A673 (cell line): ENCODE measurements around the gene IGSF21.

Source experiments
- EZH2 ChIP-seq: fragments of 200-600 bp; sonication (generic); IDR thresholded peaks from 2 replicates; pipeline ENCODE4 v1.6.1; 2017; ENCODE audit warnings: borderline replicate concordance, low read depth, mild to moderate bottlenecking, mixed read lengths, antibody characterized with exemption, low read length; ENCODE audit not compliant: poor library complexity, severe bottlenecking
- TF ChIP-seq, protein P1 (sequence below): fragments of 300-800, 200-600 bp; sonication (generic); conservative IDR thresholded peaks from 2 replicates; pipeline ENCODE4 v1.5.1; 2017; ENCODE audit warnings: low read depth, mild to moderate bottlenecking, antibody characterized with exemption, low read length, moderate library complexity, mixed read lengths

GRCh38 chr1:18278946-18279345, 171.3 kb downstream of the IGSF21 start:
- TF ChIP-seq, protein P1, sequence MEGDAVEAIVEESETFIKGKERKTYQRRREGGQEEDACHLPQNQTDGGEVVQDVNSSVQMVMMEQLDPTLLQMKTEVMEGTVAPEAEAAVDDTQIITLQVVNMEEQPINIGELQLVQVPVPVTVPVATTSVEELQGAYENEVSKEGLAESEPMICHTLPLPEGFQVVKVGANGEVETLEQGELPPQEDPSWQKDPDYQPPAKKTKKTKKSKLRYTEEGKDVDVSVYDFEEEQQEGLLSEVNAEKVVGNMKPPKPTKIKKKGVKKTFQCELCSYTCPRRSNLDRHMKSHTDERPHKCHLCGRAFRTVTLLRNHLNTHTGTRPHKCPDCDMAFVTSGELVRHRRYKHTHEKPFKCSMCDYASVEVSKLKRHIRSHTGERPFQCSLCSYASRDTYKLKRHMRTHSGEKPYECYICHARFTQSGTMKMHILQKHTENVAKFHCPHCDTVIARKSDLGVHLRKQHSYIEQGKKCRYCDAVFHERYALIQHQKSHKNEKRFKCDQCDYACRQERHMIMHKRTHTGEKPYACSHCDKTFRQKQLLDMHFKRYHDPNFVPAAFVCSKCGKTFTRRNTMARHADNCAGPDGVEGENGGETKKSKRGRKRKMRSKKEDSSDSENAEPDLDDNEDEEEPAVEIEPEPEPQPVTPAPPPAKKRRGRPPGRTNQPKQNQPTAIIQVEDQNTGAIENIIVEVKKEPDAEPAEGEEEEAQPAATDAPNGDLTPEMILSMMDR = no peak
- no peak for TF ChIP-seq EZH2
